ENCODE data around the gene PPIG.
"Not testable (repeated sequence)": the region's sequence is repeated elsewhere in the genome, so short reads cannot be mapped to it uniquely, and the experiment has no call there.

The PPIG gene

DNA sequence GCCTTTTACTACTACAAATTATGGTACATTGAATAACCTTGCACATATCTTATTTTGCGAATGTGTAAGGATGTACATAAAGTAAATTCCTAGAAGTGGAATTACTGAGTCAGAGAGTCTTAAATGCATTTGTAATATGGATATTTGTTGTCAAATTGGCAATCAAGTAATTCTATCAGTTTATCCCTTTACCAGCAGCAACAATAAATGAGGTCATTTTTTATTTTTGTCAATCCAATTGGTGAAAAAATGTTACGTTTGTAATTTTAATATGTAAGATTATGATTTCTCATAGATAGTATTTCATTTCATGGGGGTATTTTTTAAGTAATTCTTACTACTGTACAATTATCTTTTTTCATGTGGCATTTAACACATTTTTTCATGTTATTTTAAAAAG is 14.8 kb downstream of the PPIG start:
- DNase-seq: no peak

DNA sequence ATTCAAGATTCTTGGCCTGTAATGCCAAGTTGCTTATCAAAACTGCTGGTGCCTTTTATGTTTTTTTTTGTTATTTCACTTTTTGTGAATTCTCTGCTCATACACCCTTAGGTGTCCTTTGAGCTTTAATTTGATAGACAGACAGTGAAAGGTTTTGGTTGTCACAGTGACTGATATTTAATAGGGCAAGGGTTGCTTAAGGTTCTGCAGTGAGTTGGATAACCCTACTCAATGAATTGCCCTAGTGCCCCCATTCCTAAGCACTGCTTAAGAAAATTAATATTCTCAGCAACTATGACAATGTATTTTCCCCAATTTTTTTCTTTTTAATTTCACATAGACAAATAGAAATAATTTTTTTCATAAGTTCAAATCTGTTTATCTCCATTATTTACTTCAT is 15.4 kb downstream of the PPIG start:
- DNase-seq: no peak

DNA sequence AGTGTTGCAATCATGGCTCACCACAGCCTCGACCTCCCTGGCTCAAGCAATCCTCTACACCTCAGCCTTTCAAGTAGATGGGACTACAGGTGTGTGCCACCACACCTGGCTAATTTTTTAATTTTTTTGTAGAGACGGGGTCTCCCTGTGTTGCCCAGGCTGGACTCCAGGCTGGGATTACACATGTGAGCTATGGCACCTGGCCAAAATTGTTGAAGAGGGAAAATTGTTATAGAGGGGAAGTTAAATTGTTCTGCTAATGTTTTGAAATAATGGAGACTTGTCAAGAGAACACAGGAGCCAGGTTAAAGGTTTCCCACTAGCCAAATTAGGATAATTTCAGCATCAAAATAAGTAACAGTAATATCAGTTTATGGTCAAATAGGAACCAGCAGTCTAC is 25.1 kb downstream of the PPIG start:
- DNase-seq: no peak

DNA sequence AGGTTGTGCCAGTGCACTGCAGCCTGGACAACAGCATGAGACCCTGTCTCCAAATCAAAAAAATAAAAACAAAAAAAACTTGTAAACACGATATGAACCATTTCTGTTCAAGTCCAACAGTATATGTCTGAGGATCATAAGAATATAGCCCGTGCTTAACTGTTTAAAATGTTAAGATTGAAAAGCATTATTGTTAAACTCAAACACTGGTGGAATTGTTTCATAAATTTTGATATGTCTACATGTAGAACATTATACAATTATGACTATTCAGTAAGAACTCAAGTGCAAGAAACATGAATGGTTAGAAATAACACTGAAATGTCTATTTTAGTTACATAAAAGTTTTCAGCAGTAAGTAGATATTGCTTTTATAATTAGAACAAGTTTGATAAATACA is 29.7 kb downstream of the PPIG start:
- DNase-seq: no peak

DNA sequence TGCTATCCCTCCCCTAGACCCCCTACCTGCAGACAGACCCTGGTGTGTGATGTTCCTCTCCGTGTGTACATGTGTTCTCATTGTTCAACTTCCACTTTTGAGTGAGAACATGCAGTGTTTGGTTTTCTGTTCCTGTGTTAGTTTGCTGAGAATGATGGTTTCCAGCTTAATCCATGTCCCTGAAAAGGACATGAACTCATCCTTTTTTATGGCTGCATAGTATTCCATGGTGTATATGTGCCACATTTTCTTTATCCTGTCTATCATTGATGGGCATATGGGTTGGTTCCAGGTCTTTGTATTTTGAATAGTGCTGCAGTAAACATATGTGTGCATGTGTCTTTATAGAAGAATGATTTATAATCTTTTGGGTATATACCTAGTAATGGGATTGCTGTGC is 31.8 kb downstream of the PPIG start:
- DNase-seq: not testable (repeated sequence)

DNA sequence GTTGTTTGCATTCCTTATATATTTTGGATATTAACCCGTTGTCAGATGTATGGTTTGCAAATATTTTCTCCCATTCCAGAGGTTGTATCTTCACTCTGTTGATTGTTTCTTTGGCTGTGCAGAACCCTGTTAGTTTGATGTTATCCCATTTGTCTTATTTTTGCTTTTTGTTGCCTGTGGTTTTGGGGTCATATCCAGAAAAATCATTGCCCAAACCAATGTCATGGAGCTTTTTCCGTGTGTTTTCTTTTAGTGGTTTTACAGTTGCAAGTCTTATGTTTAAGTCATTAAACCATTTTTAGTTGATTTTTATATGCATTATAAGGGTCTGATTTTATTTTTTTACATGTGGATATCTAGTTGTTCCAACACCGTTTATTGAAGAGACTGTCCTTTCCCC is 35.8 kb downstream of the PPIG start:
- DNase-seq: no peak

DNA sequence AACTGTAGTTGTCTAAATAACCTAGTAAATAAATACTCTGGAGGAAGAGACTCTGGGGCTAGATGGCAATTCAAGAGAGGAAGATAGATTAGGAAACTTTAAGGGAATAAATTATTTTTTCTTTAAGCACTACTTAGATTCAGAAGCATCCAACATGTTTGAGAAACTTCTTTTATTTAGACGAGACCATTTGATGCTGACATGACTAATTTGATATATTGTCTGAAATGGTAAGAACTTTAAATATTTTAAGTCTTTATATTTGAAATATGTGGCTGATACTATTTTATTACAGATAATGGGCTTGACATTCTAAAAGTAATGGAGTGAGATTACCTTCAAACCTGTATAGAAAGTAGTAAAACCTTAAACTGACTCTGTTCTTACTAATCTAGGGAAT is 36.4 kb downstream of the PPIG start:
- no peak for DNase-seq

DNA sequence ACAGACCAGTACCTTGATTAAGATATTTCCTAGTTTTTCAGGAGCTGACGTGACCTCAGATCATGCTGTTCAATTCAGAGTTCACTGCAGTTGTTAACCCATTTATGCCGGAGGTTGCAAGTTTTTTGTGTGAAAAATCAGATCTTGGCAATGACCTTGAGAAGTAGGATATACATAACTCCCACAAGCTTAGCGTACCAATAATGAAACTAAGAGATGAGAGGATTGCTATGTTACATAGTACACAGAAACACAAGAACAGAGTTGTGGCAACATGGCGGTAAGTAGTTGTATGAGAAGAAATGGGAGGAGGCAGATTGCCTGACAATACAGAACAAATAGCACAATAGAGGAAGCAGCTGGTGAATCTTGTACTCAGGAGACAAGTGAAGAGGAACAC is 39.1 kb downstream of the PPIG start:
- no peak for DNase-seq

DNA sequence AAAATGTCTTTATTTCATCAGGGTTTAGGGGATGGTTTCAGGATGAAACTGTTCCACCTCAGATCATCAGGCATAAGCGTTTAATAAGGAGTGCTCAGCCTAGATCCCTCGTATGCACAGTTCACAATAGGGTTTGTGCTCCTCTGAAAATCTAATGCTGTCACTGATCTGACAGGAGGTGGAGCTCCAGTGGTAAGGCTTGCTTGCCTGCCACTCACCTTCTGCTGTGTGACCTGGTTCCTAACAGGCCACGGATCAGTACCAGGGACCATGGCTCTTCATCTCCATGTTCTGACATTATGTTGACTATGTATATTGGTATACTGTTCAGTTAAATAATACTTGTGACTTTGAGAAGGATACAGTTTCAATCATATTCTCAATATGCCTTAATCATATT is 41.6 kb downstream of the PPIG start:
- DNase-seq: no peak

DNA sequence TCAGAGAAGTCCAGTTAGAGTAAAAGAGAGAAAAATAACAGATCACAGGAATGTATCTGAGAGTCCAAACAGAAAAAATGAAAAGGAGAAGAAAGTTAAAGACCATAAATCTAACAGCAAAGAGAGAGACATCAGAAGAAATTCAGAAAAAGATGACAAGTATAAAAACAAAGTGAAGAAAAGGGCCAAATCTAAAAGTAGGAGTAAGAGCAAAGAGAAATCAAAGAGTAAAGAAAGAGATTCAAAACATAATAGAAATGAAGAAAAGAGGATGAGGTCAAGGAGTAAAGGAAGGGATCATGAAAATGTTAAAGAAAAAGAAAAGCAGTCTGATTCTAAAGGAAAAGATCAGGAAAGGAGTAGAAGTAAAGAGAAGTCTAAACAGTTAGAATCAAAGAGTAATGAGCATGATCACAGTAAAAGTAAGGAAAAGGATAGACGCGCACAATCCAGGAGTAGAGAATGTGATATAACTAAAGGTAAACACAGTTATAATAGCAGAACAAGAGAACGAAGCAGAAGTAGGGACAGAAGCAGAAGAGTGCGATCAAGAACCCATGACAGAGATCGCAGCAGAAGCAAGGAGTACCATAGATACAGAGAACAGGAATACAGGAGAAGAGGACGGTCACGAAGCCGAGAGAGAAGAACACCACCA is 52.4 kb downstream of the PPIG start:
- no peak for DNase-seq

DNA sequence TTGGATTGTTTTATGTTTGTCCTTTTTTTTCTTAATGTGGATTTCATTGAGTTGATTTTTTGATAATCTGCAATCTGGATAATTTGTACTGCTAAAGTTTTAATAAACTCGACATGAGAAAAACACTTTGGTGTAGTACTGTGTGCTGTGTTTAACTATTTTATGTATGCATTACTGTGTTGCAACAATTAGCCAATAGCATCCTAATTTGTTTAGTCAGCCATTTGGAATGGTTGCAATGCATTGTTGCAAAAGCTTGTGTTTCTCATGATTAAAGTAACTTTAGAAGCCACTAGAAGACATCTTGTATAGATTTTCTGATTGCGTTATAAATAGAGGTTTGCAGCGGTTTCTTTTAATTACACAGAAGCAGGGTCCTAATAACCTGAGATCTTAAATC is 53.5 kb downstream of the PPIG start:
- no peak for DNase-seq

DNA sequence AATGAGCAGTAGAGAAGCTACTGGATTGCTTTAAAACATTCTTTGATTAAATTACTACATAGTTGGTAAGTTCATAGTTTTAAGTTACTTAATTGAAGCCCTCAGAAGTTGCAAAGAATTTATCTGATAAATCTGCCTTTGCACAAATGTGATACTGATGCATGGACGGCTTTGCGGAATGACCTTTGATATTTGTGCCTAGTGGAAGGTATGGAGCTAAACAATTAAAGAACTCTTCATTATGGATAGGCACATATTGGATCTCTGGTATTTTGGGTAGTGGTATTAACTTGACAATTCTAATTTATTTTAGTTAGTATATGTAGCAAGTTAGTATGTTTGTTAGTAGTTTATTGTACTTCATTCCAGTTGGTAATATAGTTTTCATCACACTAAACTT is 56.0 kb downstream of the PPIG start:
- no peak for DNase-seq

DNA sequence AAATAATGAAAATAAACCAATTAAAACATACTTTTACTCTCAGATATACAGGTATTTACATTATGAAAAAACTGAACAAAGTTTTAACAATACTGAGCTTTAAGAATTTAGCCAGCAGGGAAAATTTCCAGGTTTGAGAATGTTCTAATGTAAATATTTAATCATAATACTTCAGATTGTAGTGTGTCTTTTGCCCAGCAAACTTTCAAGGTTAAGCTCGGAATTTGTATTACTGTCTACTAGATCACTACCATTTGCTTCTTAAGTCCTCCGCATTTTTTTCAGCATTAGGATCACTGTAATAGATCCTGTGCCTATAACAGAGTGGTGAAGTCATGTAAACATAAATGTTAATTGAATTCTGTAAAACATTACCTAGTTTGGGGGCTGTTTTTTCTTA is 57.3 kb downstream of the PPIG start:
- no peak for DNase-seq

DNA sequence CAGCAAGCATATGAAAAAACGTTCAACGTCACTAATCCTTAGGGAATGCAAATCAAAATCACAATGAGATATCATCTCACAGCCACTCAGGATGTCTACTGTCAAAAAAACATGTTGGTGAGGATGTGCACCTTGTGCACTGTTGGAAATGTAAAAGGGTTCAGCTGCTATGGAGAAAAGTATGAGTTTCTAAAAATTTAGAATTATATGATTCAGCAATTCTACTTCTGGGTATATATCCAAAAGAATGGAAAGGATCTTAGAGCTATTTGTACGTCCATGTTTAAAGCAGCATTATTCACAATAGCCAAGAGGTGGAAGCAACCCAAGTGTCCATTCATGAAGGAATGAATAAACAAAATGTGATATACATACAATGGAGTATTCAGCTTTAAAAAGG is 60.0 kb downstream of the PPIG start:
- DNase-seq: no peak

DNA sequence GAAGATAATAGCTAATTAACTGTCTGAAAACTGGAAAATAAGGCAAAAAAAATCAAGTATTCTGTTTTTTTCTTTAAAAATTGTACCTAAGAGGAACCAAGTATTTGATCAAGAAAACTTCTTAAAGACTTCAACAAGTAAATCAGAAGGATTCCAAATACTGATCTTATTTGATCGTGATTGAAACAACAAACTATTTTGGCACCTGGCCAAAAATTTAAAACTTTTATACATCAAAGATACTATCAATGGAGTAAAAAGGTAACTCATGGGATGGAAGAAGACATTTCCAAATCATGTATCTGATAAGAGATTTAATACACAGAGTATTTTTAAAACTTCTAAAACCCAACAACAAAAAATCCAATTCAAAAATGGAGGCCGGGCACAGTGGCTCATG is 63.3 kb downstream of the PPIG start:
- DNase-seq: no peak

DNA sequence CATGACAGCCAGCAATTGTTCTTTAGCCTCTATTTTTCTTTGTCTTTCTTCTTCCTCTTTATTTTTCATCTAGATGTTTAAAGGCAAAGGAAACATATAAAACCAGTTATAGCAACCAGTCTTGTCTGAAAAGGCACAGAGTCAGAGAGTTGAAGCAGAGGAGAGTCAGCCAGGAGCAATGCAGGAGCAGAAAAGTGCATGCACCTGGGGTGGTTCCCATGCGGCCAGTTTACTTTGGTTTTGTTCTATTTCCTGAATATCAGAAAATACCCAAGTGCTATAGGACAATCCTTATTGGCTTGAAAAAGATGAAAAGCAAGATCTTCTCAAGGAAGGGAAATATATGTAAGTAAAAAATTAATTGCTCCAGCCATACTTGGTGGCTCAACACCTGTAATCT is 65.1 kb downstream of the PPIG start:
- DNase-seq: no peak

DNA sequence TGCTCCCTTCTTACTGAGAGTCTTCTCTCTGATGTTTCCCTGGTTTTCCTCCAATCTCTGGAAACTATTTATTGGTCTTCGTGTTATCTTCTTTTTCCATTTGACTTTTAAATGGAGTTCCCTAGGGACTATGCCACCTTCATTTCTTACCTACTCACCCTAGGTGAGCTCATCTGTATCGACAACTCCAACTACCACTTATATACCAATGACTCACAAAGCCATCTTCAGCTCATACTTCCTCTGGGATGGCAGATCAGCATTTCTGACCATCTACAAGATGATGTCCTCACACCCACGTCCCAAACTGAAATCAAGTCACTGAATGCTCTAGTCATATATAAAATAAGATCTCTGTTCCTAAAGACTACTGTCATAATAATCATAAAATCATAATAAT is 69.5 kb downstream of the PPIG start:
- no peak for DNase-seq

DNA sequence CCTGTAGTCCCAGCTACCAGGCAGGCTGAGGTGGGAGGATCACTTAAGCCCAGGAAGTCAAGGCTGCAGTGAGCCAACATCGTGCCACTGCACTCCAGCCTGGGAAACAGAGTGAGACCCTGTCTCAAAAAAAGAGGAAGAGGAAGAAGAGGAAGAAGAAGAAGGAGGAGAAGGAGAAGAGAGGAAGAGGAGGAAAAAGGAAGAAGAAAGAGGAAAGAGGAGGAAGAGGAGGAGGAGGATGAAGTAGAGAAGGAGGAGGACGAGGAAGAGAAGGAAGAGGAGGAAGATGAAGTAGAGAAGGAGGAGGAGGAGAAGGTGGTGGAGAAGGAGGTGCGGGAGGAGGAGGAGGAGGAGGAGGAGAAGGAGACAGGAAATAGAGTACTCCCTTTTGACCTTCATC is 72.0 kb downstream of the PPIG start:
- no peak for DNase-seq

DNA sequence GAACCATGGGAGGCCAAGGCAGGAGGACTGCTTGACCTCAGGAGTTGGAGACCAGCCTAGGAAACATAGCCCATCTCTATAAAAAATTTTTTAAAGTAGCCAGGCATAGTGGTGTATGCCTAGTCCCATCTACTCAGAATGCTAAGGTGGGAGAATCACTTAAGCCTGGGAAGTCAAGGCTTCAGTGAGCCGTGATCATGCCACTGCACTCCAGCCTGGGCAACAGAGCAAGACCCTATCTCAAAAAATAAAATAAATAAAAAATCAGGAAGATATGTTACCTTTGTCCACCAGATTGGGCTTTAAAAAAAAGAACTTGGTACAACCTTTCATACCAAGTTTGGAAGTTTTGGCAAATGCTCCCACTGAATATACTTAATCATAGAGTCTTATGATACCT is 74.7 kb downstream of the PPIG start:
- DNase-seq: no peak

DNA sequence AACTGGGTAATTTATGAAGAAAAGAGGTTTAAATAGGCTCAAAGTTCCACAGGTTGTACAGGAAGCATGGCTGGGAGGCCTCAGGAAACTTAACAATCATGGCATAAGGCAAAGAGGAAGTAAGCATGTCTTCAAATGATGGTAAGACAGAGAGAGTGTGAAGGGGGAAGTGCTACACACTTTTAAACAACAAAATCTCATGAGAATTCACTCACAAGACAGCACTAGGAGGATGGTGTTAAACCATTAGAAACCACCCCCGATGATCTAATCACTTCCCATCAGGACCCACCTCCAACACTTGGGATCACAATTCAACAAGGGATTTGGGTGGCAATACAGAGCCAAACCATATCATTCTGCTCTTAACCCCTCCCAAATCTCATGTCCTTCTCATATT is 75.2 kb downstream of the PPIG start:
- DNase-seq: no peak

DNA sequence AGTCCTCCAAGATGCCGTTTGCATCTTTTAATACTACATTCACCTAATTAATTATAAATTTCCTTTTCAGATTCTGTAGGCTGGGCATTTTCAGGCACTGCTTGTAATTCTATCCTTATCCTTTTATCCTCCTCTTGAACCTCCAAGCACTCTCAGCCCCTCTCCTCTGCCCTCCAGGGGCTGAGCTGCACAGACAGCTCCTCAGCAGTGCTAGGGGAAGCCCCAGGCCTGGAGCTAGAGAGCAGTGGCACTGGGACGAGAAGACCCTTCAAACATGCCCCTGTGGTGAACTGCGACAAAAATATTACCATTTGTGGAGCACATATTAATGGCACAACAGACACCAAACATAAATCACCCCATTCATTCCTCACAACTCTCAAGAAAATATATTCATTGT is 77.1 kb downstream of the PPIG start:
- DNase-seq: peak; percentile 1

DNA sequence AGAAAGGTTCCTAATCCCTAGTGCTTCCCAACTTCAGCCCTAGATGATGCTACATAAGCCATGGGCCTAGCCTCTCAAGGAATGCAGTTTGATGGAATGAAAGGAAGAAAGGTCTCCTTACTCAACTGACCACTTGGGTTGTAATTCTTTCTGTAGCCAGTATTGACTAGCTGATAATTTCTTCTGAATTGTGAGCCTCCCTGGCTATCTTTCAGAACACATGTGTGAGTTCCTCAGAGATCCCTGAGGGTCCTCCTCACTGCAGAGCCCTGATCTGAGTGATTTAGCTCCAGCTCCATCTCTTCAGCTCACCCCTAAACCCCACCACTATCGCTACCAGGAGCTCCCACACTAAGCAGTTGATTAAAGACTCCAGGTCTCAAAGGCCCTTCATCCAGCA is 78.6 kb downstream of the PPIG start:
- no peak for DNase-seq

DNA sequence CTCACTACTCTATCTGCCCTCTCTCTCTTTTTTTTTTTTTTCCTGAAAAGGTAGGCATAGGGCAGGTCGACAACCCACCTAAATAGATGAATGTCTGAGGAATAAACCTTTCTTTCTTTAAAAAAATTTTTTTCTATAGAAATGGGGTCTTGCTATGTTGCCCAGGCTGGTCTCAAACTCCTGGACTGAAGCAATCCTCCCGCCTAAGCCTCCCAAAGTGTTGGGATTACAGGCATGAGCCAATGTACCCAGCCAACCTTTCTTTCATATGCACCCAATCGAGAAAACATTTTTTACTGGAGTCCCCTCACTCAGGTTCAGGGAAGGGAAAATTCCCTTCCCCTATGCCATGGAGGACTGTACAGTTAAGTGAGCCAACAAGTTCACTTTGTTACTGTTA is 79.1 kb downstream of the PPIG start:
- no peak for DNase-seq

DNA sequence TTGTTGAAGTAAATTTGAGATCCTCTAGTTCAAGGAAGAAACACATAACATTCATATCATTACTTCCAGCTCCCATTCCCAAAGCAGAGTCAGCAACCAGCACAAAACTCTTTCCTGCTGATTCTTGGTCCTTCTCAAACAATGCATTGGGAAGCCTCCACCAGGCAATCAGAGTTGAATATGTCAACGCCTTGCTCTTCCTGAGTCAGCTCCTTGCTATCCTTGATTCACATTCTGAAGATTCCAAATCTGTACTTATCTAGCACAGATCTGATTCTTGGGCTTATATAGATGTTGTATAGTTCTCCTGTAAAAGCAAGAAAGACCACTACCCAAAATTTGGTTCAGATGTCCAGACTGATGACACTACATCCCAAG is 80.4 kb downstream of the PPIG start:
- DNase-seq: no peak

DNA sequence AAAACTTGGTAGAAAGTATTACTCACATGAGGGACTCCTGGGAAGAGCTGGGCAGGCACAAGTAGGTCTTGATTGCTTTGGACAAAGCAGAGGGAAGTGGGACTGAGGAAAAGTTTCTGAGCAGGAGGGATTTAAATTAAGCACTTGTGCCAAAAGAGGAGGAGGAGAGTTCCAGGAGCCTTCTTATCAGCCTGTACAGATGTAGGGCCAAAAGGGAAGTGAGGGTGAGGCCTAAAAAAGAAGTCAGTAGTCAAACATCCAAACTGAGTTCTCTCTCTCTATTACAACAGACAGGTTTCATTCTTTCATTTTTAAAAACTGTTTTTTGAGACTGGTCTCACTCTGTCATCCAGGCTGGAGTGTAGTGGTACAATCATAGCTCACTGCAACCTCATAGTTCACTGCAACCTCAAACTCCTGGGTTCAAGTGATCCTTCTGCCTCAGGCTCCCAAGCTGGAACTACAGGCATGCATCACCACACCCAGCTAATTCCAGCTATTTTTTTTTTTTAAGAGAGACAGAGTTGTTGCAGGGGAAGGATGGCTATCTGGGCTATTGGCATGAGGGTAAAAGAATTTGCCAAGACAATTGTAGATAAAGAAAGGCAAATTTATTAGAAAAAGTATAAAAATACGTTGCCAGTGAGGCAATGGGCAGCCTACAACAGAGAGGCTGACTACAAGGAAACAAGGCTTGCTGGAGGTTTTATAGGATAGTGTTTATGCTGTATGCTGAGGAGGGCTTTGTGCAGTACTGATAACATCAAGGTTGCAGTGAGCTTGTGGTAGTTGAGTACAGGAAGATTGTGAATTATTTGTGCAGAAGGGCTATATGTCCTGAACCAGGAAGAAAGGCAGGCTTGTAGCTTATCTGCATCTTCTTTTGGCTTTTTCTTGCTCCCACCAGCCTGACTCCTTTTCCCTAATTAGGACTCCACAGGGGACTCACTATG is 81.1 kb downstream of the PPIG start:
- no peak for DNase-seq

All from NCI-H1436 (cell line).